IPS-NIHi11 (cell line): ENCODE measurements around the gene ATXN2L.
A peak's percentile ranks its signal among the peaks of the same experiment; 100 is the strongest.
"Not testable (repeated sequence)": the region's sequence is repeated elsewhere in the genome, so short reads cannot be mapped to it uniquely, and the experiment has no call there.

ENCODE experiments used
- DNase-seq: peaks from one replicate; pipeline ENCODE4 v3.0.0; 2012; ENCODE audit warnings: mixed read lengths, low spot score

The ATXN2L gene

GRCh38 chr16:28869201-28869600 lies 46.4 kb downstream of the ATXN2L start:
- DNase-seq = no peak

GRCh38 chr16:28872952-28873351 lies 50.2 kb downstream of the ATXN2L start:
- no peak for DNase-seq

- peak; percentile 89 for DNase-seq
These were observed 50.9 kb downstream of the ATXN2L start for GRCh38 chr16:28873543-28874201.

- no peak for DNase-seq
These were observed 51.6 kb downstream of the ATXN2L start for GRCh38 chr16:28874406-28874805.

- DNase-seq = no peak
These were observed 52.6 kb downstream of the ATXN2L start for GRCh38 chr16:28875134-28876018.

- DNase-seq = no peak
These were observed 53.3 kb downstream of the ATXN2L start for GRCh38 chr16:28876019-28876659.

GRCh38 chr16:28876973-28877654 lies 54.3 kb downstream of the ATXN2L start:
- no peak for DNase-seq

GRCh38 chr16:28877655-28878000 lies 54.8 kb downstream of the ATXN2L start:
- no peak for DNase-seq

DNA sequence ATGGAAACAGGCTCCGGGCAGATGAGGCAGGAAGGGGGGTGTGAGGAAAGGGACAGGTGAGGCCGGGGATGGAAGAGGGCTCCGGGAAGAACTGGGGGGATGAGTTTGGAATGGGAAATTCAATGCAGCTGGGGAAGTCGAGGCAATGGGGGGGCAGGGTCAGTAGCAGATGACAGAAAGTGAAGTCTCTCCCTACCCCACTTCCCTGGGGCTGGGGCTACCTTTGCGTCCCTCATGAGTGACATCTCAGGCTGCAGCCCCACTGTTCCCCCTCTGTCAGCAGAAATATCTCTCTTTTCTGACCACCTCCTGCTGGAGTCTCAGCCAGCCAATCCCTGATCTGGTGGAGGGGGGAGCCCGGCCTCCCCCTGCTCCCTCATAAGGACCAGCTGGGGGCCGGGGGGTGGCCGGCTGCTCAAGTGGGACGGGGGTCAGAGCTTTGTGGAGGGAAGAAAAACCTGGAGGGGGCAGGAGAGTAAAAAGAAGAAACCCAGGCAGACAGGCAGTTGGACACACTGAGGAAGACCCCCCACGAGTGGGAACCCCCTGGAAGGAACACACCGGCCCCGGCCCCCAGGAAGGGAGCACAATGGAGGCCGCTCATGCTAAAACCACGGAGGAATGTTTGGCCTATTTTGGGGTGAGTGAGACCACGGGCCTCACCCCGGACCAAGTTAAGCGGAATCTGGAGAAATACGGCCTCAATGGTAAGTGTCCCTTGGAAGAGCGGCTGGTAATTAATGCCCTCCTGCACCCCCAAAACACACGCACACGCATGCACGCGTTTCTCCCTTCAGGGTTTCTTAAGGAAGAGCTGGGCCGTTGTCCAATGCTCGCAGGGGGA lies 55.5 kb downstream of the ATXN2L start, which contains the start of gene ATP2A1:
Gene ATP2A1 (plus strand): TSS at position 406 of the 844 bp plus-strand sequence. CDS start 184 bp downstream, at position 590.
- no peak for DNase-seq

- DNase-seq = peak; percentile 63
These were observed 56.6 kb downstream of the ATXN2L start for GRCh38 chr16:28879261-28879840.

GRCh38 chr16:28879841-28880588 lies 57.2 kb downstream of the ATXN2L start:
- DNase-seq = peak; percentile 99

DNA sequence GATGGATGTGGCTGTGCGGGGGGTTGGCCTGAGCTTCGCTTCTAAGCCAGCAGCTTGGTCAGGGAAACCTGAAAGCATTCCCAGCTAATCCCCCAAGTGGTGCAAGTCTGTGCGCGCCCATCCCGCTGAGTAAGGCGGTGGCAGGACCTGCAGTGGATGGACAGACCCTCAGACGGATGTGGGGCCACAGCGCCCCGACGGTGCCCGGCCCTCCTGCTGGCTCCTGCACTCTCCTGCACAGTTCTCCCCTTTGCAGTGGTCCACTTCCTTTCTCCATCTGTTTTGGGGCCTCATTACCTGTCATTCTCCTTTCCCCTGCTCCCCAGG lies 57.8 kb downstream of the ATXN2L start:
- DNase-seq = no peak

GRCh38 chr16:28880955-28881354 lies 58.2 kb downstream of the ATXN2L start:
- no peak for DNase-seq

DNA sequence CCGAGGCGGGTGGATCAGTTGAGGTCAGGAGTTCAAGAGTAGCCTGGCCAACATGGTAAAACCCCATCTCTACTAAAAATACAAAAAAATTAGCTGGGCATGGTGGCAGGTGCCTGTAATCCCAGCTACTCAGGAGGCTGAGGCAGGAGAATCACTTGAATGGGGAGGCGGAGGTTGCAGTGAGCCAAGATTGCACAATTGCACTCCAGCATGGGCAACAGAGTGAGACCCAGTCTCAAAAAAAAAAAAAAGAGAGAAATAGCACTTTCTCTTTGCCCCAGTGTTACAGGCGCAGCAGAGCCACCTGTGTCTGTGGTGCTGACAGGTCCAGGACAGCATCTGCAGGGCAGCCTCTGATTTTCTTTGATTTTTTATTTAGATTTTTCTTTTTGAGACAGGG lies 58.8 kb downstream of the ATXN2L start:
- not testable (repeated sequence) for DNase-seq

DNA sequence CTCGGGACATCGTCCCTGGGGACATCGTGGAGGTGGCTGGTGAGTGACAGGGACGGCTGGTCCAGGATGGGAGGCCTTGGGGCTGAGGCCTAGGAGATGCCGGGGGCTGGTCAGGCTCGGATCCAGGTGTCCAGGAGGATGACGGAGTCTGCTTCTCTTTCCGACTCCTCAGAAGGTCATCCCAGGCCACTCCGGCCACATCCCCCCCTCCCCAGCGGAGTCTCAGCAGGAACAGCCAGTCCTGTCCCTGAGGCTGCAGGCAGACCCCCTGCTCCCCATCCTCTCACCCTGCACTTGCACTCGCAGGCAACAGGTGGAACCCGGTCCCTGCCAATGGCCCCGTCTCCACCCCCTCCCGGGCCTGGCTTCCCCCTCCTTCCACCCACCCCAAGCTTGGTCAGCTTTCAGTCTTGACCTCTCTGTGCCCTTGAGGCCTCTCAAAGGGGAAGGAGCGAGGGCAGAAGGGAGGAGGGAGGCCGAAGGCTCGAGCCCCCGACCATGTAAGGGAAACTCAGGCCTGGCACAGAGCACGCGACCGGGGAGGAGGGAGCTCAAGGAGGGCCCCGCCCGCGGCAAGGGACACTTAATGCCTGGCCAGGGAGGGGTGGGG lies 59.9 kb downstream of the ATXN2L start:
- no peak for DNase-seq

GRCh38 chr16:28883221-28883996 lies 60.6 kb downstream of the ATXN2L start:
- DNase-seq = no peak

- no peak for DNase-seq
These were observed 61.2 kb downstream of the ATXN2L start for GRCh38 chr16:28884045-28884444.
